Fibroblast of villous mesenchyme (primary cell): ENCODE measurements around the gene CDH23. TPM values are rescaled to one million over a fixed set of nuclear protein-coding genes. Genes with fewer than 3 reads are reported as not detected.
A peak's percentile ranks its signal among the peaks of the same experiment; 100 is the strongest.

Experiments used
- DNase-seq: peaks from one replicate; pipeline ENCODE4 v3.0.0-alpha.2; 2010; ENCODE audit warnings: low read depth
- H3K4me3 ChIP-seq: 2 replicates; pipeline ENCODE4 v1.5.1; 2011; ENCODE audit warnings: low read depth, mild to moderate bottlenecking, low read length
- total RNA-seq: library from RNA; depleted of rRNA; stranded (reverse); fragments of >200 nt; gene quantifications from 2 replicates; pipeline ENCODE4 v1.2.3, GENCODE V29; 2012
- TF ChIP-seq, protein P1 (sequence below): IDR thresholded peaks from 2 replicates; pipeline ENCODE4 v1.5.1; 2012; ENCODE audit warnings: low read depth, mild to moderate bottlenecking, low read length; ENCODE audit not compliant: insufficient read depth

Gene CDH23
- total RNA-seq, 1 donor: under 0.01 TPM

DNA sequence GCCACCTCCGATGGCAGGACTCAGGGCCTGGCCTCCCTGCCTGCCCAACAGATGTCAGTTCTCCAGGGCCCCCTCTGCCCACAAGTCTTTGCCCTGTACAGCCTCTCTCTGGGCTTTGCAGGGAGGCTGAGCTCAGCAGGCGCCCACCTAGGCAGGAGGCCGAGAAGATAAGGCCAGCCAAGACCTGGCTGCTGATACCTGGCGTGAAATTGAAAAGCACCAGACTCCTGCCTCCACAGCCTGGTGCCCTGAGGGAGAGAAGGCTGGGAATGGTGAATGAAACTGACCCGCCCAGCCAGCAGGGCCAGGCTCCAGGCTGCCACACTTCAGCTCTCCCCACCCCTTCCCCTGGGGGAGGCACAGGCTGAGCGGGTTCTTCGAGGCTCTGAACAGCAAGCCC lies 145.8 kb downstream of the CDH23 start:
- TF ChIP-seq, protein P1, sequence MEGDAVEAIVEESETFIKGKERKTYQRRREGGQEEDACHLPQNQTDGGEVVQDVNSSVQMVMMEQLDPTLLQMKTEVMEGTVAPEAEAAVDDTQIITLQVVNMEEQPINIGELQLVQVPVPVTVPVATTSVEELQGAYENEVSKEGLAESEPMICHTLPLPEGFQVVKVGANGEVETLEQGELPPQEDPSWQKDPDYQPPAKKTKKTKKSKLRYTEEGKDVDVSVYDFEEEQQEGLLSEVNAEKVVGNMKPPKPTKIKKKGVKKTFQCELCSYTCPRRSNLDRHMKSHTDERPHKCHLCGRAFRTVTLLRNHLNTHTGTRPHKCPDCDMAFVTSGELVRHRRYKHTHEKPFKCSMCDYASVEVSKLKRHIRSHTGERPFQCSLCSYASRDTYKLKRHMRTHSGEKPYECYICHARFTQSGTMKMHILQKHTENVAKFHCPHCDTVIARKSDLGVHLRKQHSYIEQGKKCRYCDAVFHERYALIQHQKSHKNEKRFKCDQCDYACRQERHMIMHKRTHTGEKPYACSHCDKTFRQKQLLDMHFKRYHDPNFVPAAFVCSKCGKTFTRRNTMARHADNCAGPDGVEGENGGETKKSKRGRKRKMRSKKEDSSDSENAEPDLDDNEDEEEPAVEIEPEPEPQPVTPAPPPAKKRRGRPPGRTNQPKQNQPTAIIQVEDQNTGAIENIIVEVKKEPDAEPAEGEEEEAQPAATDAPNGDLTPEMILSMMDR: no peak
- no peak for DNase-seq
- H3K4me3 ChIP-seq: no peak overlapping the region

DNA sequence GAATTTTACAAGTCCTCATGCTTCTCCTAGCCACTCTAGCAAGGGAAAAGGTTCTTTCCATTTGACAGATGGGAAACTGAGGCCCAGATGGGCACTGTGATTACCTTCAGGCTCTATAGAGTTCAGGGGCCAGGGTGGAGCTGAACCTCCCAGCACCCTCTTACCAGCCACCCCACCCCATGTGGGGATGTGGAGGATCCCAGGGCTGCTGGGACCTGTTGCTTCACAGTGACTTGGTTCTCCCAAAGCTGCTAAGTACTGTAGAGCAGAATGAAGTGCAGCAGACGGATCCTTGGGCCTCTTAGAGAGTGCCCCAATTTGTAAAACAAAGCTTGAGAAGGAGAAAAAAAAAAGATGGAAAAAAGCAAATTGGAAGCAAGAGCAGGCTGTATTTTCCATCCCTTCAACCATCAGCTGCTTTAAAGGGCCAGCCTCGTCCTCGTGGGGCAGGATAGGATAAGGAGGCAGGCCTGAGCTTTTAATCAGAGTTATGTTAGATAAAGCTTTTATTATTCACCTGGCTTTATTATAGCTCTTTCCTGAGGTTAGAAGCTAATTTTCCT lies 147.0 kb downstream of the CDH23 start:
- TF ChIP-seq, protein P1: no peak
- DNase-seq: no peak
- no peak overlapping the region for H3K4me3 ChIP-seq

DNA sequence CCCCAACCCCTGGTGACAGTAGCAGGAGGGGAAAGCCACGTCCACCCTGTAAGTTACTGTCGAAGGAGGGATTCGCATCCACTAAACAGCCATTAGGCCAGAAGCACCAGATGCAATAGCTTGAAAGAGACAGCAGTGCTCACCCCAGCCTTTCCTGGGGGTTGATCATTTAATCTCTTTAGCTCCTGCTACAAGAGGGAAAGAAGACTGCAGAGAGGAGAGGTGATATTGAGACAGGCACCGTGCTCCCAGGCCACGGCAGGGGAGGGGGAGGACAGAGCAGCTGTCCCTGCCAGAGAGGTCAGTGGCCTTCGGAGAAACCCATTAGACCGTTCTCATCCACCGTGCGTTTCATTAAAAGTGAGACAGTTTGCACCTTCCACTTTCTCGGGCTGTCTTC lies 148.3 kb downstream of the CDH23 start:
- TF ChIP-seq, protein P1: no peak
- DNase-seq: no peak
- no peak overlapping the region for H3K4me3 ChIP-seq

DNA sequence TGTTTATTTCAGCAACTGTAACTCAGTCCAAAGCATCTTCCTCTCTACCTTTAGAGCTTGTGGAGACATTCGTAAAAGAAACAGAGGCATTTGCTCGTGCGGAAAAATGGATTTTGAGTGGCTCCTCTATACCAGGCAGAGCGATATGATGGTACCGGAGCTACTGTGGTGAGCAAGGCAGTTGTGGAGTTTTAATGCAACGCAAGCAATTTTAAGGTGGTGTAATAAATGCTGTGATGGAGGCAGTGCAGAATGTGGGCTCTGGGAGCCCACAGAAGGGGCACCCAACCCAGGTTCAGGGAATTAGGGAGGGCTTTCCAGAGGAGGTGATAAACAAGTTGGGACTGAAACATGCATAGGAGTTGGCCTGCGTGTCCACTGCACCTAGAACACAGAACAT lies 149.5 kb downstream of the CDH23 start:
- no peak for DNase-seq
- TF ChIP-seq, protein P1: no peak
- H3K4me3 ChIP-seq: no peak overlapping the region

DNA sequence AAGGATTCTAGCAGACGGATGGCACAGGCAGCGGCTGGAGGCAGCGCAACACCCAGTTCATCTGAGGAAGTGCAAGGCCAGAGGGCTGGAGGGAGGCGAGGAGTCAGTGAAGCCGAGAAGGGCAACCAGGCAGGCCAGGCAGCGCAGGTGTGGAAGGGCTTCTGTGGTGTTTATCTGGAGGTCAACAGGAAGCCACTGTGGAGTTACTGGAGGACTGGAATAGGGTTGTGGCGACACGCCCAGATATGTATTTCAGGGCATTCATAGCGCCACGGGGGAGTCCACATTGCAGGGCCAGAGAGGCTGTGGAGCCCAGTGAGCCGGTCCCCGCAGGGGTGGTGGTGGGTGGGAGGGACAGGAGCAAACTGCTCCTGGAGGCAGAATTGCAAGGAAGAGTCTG lies 150.6 kb downstream of the CDH23 start:
- no peak overlapping the region for H3K4me3 ChIP-seq
- no peak for DNase-seq
- TF ChIP-seq, protein P1: no peak

DNA sequence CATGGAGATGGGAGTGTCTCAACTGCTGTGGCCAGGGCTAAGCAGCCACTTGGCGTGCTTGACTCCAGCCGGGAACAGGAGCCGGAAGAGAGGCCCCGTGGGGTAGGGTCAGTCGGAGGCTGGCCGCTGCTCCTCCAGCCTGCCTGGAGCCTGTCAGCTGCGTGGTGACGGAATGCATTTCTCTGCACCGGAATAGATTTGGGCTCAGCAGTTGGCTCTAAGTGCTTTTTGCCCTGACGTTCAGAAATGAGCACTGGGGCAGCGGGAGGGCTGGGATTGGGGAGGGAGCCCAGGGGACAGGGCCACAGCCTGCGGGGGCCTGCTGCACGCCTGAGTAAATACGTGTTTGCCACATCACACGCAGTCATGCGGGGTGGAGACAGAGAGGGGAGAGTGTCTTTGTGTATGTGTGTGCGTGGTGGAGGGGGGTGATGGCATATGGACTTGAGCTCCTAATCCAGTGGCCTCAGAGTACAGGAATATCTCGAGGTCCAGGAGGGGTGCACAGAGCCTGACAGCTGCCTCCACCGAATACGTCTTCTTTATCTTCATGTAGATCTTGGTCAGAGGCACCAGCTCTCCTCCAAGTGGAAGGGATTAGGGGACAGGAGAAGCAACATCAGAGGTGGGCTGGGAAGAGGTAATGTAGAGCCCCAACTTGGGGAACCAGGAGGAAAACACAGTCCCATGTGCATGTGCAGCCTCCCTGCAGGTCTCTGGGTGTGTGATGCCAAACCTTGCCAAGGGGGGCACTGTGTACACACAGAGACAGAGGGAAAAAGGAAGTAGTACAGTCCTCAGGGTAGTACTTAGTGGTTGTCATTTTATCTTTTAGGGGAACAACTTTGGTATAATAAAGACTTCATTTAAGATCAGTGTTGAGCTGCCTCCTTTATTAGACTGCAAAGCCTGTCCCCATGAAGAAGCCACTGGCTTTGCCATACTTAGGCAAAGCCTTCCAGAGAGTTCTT lies 151.4 kb downstream of the CDH23 start:
- H3K4me3 ChIP-seq: no peak overlapping the region
- peak; percentile 19 for DNase-seq
- TF ChIP-seq, protein P1: peak; percentile 23
